CD4-positive, alpha-beta T cell treated with Interleukin-10 for 1 hour (primary cell): ENCODE results near the gene PPME1.
A peak's percentile ranks its signal among the peaks of the same experiment; 100 is the strongest.
"Not testable (repeated sequence)": the region's sequence is repeated elsewhere in the genome, so short reads cannot be mapped to it uniquely, and the experiment has no call there.

Experiments
- DNase-seq: peaks from one replicate; pipeline ENCODE4 v3.0.0-alpha.2; 2020

The PPME1 gene

GRCh38 chr11:74170694-74171629, at the start of gene PPME1, which contains the start of gene C2CD3:
Gene PPME1 (plus strand): TSS chr11:74171289. CDS start chr11:74171422, 133 bp downstream.
Gene C2CD3 (minus strand): TSS chr11:74171002. CDS start chr11:74170792, 210 bp downstream.
- peak; percentile 99 for DNase-seq

GRCh38 chr11:74121804-74122203, 49.3 kb upstream of the PPME1 start:
- DNase-seq, result no peak

DNA sequence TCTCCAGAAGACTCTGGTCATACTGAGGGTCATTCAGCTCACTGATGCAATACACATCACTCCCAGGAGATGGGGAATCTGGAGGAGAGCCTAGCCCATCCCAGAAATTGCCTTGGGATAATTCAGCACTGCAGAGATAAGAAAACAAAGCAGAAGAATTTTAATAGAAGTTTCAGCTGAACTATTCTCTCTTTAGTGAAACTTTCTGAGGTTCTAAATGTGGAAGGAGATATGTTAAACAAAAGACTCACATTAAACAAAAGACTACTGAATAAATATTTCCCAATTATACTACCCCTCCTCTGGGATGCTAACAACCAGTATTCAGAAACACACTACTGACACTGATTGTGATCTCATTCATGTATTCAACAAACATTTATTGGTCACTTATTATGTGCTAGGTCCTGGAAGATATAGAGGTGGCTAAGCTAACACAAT, 48.1 kb upstream of the PPME1 start:
- no peak for DNase-seq

DNA sequence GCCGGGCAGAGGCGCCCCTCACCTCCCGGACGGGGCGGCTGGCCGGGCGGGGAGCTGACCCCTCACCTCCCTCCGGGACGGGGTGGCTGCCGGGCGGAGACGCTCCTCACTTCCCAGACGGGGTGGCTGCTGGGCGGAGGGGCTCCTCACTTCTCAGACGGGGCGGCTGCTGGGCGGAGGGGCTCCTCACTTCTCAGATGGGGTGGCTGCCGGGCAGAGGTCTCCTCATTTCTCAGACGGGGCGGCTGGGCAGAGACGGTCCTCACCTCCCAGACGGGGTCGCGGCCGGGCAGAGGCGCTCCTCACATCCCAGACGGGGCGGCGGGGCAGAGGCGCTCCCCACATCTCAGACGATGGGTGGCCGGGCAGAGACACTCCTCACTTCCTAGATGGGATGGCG, 42.0 kb upstream of the PPME1 start:
- not testable (repeated sequence) for DNase-seq

- no peak for DNase-seq
These were observed 38.3 kb upstream of the PPME1 start for GRCh38 chr11:74132833-74133232.

- DNase-seq, result no peak
These were observed 37.7 kb upstream of the PPME1 start for GRCh38 chr11:74133436-74133835.

GRCh38 chr11:74134661-74135060, 36.4 kb upstream of the PPME1 start:
- no peak for DNase-seq

GRCh38 chr11:74135127-74135840, 35.8 kb upstream of the PPME1 start:
- no peak for DNase-seq

- DNase-seq, result no peak
These were observed 33.1 kb upstream of the PPME1 start for GRCh38 chr11:74138021-74138420.

DNA sequence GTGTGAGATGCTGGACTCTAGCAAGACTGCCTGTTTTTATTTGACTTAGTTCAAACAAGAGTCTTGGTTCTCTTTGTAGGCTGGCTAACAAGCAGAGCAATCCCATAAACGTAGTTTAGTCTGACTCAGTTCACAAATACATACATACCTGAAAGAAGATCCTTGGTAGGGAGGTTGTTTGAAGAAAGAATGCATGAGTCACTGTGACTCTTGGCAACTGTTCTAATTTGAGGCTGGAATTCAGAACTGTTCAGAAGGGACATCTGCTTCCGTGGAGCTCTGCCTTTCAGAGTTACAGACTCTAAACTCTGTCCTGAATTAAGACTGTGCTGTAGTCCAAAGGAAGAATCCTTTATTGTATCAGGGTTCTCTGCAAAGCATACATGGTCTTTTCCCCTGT, 32.5 kb upstream of the PPME1 start:
- DNase-seq, result no peak

DNA sequence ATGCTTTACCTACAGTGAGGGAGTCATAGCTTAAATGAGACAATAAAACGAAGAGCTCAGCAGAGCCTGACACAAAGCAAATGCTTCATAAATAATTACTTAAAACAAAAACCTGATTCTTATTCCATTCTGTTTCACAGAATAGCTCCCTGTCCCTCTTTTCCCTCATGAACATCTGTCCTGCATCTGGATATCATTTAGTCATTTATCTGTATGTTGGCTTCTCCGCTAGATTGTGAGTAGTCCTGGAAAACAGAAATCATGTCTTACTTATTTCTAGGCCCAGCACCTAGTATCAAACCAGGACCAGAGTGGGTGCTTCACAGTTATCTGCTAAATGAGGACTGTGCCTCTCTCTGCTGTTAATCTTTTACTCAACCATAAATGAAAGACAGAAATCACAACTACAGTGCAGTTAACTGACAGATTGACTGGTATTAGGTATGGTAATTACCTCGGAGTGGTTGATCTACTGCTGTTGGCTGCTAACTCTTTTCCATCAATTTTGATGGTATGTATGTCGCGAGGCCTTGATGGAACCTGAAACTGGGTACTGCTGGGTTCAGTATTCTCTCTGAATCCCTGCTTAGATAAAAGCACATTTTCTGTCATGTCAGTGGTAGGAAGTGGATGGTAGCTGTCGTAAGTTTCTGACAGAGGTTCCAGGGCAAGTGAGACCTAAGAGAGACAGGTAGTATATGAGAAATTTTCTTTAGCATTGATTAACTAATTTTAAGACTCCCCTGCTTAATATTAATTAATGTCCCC, 31.8 kb upstream of the PPME1 start:
- no peak for DNase-seq

DNA sequence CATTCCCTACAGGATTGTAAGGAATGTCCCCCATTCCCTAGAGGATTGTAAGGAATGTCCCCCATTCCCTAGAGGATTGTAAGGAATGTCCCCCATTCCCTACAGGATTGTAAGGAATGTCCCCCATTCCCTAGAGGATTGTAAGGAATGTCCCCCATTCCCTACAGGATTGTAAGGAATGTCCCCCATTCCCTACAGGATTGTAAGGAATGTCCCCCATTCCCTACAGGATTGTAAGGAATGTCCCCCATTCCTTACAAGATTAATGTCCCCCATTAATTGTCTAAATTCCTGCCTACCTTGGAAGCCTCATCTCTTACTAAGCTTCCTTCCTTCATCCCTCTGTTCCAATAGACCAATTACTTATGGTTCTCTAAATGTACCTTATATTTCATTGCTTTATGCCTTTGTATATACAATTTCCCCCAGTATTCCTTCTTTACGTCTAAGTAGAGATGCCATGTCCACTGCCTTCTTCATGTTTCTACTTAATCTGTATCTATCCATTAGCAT, 31.1 kb upstream of the PPME1 start:
- not testable (repeated sequence) for DNase-seq

- DNase-seq, result no peak
These were observed 29.8 kb upstream of the PPME1 start for GRCh38 chr11:74141241-74141695.

- no peak for DNase-seq
These were observed 29.2 kb upstream of the PPME1 start for GRCh38 chr11:74141908-74142307.

DNA sequence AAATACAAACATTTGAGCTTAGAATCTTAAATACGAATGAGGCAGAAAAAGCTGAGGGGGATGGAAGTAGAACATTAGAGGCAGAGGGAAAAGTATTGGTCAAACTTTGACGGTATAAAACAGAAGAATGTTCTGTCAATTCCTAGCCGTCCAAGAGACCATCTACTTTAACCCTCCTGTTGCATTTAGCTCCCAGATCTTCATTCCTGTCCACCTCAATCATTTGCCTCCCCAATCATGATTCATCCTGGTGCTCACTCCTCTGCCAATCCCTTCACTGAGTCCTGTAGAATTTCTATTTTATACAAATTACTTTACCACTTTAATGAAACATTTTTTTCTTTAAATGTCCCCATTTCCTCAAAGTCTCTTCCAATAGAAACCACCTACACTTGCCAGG, 28.5 kb upstream of the PPME1 start:
- DNase-seq, result no peak

- DNase-seq, result no peak
These were observed 26.5 kb upstream of the PPME1 start for GRCh38 chr11:74144592-74144991.

- no peak for DNase-seq
These were observed 23.7 kb upstream of the PPME1 start for GRCh38 chr11:74147199-74147929.

DNA sequence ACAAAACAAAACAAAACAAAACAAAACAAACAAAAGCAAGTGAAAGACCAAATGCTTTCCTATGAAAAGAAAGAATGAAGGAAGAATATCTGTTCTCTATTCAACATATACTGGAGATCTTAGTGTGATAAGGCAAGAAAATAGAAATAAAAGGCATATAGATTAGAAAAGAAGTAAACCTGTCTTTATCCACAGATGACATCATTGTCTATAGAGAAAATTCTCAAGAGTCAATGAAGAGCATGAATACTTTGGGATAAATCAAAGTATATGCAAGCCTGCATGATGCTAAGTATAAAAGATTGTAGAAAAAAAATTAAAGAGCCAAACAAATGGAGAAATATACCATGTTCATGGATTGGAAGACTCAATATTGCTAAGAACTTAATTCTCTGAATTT, 17.9 kb upstream of the PPME1 start:
- DNase-seq, result no peak

DNA sequence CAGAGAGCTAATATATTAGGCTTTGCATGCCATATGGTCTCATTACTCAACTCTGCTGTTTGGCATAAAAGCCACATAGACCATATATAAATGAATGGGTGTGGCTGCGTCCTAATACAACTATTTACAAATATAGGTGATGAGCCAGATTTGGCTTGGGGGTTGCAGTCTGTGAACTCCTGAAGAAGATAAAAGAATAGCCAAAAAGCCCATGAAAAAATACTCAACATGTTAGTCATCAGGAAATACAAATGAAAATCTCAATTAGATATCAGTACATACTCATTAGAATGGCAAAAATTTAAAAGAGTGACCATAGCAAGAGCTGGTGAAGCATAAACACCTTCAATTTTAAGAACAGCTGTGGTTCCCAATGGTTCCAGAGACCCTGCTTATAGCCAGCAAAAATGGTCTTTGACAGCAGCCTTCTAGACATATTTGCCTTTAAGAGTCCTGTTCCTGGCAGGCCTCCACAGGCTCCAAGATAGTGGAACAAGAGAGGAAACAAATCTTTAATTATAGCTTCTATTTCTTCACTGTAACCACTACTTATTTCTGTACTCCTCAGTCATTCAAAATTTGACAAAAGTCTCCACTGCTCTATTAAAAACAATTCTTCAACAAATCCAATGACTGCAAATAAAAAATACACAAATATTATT, 16.3 kb upstream of the PPME1 start:
- no peak for DNase-seq

DNA sequence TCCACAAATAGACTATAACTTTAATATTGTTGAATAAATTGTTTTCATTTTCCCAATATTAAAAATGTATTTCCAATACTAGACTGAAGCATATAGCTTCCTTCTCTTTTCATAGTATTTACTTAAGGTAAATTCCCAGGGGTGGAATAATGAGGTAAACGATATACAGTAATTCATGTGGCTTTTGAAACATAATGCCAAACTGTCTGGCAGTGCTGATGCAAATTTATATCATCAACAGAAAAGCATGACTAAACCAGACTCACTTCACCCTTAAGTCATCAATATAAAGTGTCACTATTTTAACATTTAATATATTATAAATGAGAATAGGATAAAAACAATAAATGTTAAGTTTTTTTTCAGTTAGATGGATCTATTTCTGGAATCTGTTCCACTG, 13.9 kb upstream of the PPME1 start:
- no peak for DNase-seq

GRCh38 chr11:74159642-74160041, 11.4 kb upstream of the PPME1 start:
- DNase-seq, result no peak
